Right lobe of liver (tissue), 6 donors: ENCODE results near the gene COPS8. TPM values are rescaled to one million over a fixed set of nuclear protein-coding genes. Genes with fewer than 3 reads are reported as not detected.

Source experiments
- ATAC-seq, 4 donors: fragments of 200-7000 bp; cut with Tn5 transposase; one replicate each; pipeline ENCODE4 v1.9.1; 2020; ENCODE audit warnings: mild to moderate bottlenecking in 4 of 4, moderate library complexity in 4 of 4
- DNase-seq, 3 donors: peaks; one replicate each; pipeline ENCODE4 v3.0.0-alpha.2; 2020
- H3K27ac ChIP-seq, 3 donors: fragments of 200-600 bp; one replicate each; pipeline ENCODE4 v1.8.0; 2022
- H3K27me3 ChIP-seq, 2 donors: fragments of 200-600 bp; one replicate each; pipeline ENCODE4 v1.8.0; 2022
- H3K36me3 ChIP-seq, 4 donors: fragments of 200-600 bp; sonication (generic) in 1 of 4; one replicate each; pipeline versions ENCODE4 v1.5.1 to v1.8.0; 2017 to 2022; ENCODE audit warnings: control low read depth in 1 of 4
- H3K4me1 ChIP-seq, 4 donors: fragments of 200-600 bp; sonication (generic) in 1 of 4; one replicate each; pipeline versions ENCODE4 v1.5.1 to v1.8.0; 2017 to 2022; ENCODE audit warnings: control low read depth in 1 of 4
- H3K4me3 ChIP-seq, 3 donors: fragments of 200-600 bp; one replicate each; pipeline ENCODE4 v1.8.0; 2022
- H3K9me3 ChIP-seq, 4 donors: fragments of 200-600 bp; sonication (generic) in 1 of 4; one replicate each; pipeline versions ENCODE4 v1.5.1 to v1.8.0; 2017 to 2022; ENCODE audit warnings: control low read depth in 1 of 4
- POLR2A ChIP-seq: fragments of 450-650 bp; IDR thresholded peaks from one replicate; pipeline ENCODE4 v1.6.1; 2017; ENCODE audit warnings: antibody characterized with exemption, mild to moderate bottlenecking
- WGBS: methylation state at CpG from one replicate; pipeline ENCODE4 v1.1.6; 2018; ENCODE audit warnings: low coverage, low lambda C conversion rate; ENCODE audit not compliant: insufficient coverage; ENCODE audit errors: missing lambda C conversion rate; 5-methylcytosine and 5-hydroxymethylcytosine counted together
- intact Hi-C, 2 donors: fragments of 100-400 bp; cut with DNase I; formaldehyde crosslinking; loops; one replicate each; pipeline versions ENCODE4 v1.11.2 to v1.14.1; 2022
- total RNA-seq, 6 experiments: library from RNA; depleted of rRNA in 2 of 6; stranded (reverse); fragments of >200 nt in 2 of 6; fragmentation: NEBNext Ultra II Directional in 3 of 6; extraction: Animal tissue kit (Norgen Biotek cat#: 25700) in 3 of 6; gene quantifications; one replicate each; pipeline versions ENCODE4 v1.1.0 to v1.2.4, GENCODE V29; 2016 to 2023
- TF ChIP-seq, protein P1 (sequence below), 4 donors: fragments of 200-600 bp in 3 of 4; fragments of 450-650 bp in 1 of 4; IDR thresholded peaks; one replicate each; pipeline versions ENCODE4 v1.5.1 to v1.8.0; 2016 to 2022; ENCODE audit warnings: antibody characterized with exemption in 4 of 4, mild to moderate bottlenecking in 2 of 4
- donor health status: DM: no; HTN: yes; CAD: no.
- donor health status: DM: no; HTN: no; CAD: no.
- donor health status: DM: no; HTN: no; CAD: no.
- donor health status: DM: no; HTN: yes; CAD: no.
- donor health status: DM: no; HTN: yes; CAD: no.

The COPS8 gene
- total RNA-seq, 6 experiments from 2014 or later, result 14.3 to 51.5 (median 18.0) TPM

DNA sequence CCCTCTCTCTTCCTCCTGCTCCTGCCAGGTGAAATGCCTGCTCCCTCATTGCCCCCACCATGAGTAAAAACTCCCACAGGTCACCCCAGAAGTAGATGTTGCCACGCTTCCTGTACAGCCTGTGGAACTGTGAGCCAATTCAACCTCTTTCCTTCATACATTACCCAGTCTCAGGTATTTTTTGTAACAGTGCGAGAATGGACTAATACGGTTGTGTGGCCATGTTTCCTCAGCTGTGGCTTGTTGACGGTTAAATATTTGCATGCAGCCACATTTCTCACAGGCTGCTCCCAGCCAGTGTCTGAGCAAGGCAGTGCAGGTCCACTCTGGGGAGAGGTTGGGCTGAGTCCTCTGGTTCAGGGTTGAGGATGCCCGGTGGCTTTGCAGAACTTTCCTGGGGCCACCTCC, 27.8 kb upstream of the COPS8 start:
- H3K4me1 ChIP-seq, result peaks cover 0 to 6% (median 0%) of the 10 kb centered on the region in 4 donors
- ATAC-seq (no peak), DNase-seq (no peak)
- no peaks in the 10 kb centered on the region for H3K9me3 ChIP-seq
- no peaks in the 10 kb centered on the region for H3K27me3 ChIP-seq
- intact Hi-C loops, result loop anchor here in 1 of 2 donors (5.0 kb wide), 1 partner anchor 716 kb away; no protein-coding TSS in a partner anchor
- TF ChIP-seq, protein P1, sequence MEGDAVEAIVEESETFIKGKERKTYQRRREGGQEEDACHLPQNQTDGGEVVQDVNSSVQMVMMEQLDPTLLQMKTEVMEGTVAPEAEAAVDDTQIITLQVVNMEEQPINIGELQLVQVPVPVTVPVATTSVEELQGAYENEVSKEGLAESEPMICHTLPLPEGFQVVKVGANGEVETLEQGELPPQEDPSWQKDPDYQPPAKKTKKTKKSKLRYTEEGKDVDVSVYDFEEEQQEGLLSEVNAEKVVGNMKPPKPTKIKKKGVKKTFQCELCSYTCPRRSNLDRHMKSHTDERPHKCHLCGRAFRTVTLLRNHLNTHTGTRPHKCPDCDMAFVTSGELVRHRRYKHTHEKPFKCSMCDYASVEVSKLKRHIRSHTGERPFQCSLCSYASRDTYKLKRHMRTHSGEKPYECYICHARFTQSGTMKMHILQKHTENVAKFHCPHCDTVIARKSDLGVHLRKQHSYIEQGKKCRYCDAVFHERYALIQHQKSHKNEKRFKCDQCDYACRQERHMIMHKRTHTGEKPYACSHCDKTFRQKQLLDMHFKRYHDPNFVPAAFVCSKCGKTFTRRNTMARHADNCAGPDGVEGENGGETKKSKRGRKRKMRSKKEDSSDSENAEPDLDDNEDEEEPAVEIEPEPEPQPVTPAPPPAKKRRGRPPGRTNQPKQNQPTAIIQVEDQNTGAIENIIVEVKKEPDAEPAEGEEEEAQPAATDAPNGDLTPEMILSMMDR (IDR thresholded peaks at IDR 0.05), result no peak
- TF ChIP-seq POLR2A, result no peak
- H3K4me3 ChIP-seq, result no peak overlapping the region
- 82% methylated on average over 4 of the region's 5 CpGs for WGBS
- H3K27ac ChIP-seq, result no peak overlapping the region
- no peaks in the 10 kb centered on the region for H3K36me3 ChIP-seq

DNA sequence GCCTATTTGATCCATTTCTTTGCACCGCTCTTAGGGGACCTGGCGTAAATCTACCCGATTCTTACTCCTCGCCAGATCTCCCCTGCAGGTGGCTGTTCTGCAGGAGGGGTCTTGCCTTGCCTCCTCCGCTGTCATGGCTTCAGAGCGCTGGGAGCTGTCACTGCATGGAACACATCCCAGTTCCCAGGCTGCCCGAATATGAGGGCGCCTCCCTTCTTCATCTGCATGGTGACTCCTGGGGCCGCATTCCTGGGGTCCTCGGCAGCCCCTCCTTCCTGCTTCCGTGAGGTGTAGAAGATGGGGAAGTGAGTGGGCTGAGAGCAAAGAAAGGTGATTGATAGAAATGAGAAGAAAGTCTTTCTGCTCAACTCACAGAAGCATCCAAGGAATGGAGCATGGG, 27.3 kb upstream of the COPS8 start:
- H3K36me3 ChIP-seq, result no peaks in the 10 kb centered on the region
- ATAC-seq, result no peak
- 55% methylated on average over 2 of the region's 11 CpGs for WGBS
- intact Hi-C loops, result loop anchor here in 1 of 2 donors (5.0 kb wide), 1 partner anchor 716 kb away; no protein-coding TSS in a partner anchor
- no peak for DNase-seq
- no peaks in the 10 kb centered on the region for H3K9me3 ChIP-seq
- H3K4me1 ChIP-seq, result peaks cover 0 to 6% (median 0%) of the 10 kb centered on the region in 4 donors
- H3K27me3 ChIP-seq, result no peaks in the 10 kb centered on the region
- no peak overlapping the region for H3K27ac ChIP-seq
- TF ChIP-seq, protein P1 (IDR thresholded peaks at IDR 0.05), result no peak
- no peak for TF ChIP-seq POLR2A
- no peak overlapping the region for H3K4me3 ChIP-seq

DNA sequence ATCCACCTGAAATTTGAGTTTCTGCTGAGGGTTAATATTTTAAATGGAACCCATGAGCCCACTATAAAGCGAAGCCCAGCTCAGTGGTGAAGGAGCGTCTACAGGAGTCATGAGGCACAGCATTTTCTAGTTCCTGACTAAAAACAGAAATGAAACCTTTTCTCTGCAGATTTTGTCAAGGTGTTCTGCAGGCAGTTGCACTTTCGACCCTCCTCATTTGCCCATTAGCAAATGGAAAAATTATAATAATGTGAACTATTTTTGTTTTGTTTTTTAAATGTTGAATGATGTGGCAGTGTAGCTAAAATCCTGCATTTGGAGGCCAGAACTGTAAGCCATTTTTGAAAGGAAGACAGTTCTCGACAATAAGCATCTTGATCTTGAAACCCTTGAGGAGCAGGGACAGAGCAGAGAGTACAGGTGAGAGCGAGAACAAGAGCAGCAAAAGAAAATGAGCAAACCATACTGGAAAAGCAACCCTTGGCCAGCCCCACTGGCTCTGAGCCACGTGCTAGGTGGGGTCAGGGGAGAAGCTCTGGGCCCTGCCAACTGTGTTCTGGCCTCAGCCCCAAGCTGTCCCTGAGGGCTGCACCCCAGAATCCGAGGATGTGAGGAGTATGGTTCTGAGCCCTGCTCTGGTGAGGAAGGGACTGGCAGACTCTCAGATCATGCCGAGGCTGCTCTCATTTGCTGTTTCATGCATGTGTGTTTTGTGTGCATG, 26.4 kb upstream of the COPS8 start:
- Histone ChIP-seq H3K4me1 (peaks cover 0 to 6% (median 0%) of the 10 kb centered on the region in 4 donors), H3K27me3 (no peaks in the 10 kb centered on the region), H3K9me3 (no peaks in the 10 kb centered on the region), H3K4me3 (no peak overlapping the region), H3K36me3 (no peaks in the 10 kb centered on the region), H3K27ac (no peak overlapping the region)
- intact Hi-C loops, result loop anchor here in 1 of 2 donors (5.0 kb wide), 1 partner anchor 717 kb away; no protein-coding TSS in a partner anchor
- no peak for DNase-seq
- no peak for ATAC-seq
- TF ChIP-seq POLR2A, result no peak
- TF ChIP-seq, protein P1 (IDR thresholded peaks at IDR 0.05), result no peak
- WGBS, result 74% methylated on average over 7 of the region's 8 CpGs

DNA sequence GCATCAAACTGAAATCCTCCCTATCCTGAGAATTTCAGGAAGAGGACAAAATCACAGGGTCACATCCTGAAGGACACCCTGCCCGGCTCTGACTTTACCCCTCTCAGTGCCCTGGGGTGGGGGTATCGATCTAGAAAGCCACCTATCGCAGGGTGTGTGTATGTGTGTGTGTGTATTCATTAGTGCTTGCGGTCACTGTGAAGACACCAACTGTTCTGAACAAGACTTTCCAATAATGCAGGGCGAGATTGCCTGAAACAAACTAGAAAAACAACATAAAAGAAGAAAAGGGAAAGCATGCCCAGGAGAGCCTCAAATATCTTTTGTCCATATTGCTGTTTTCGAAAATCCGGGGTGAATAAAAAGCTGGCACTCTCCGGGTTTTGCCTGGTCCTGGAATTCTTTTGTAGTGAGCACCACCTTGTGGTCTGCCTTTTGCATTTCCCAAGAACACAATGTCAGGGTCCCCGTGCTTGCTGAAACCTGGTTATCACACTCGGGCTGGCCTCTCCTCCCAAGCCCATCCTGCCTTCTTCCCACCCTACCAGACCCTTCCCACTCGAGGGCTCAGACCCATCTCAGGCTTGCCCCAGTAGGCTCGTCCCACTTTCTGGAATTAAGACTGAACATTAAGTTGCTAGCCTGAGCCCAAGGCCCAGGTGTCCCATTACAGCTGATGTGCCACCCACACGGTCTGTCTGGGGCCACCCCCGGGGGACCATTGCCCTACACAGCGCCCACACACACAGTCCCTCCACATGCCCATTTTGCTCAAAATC, 25.0 kb upstream of the COPS8 start:
- 5% methylated on average over 9 of the region's 15 CpGs for whole genome bisulfite sequencing
- TF ChIP-seq, protein P1 (IDR thresholded peaks at IDR 0.05), result peak; percentile 58 to 75 (median 68)
- no peak for TF ChIP-seq POLR2A
- H3K27ac ChIP-seq, result no peak overlapping the region
- H3K27me3 ChIP-seq, result no peaks in the 10 kb centered on the region
- intact Hi-C loops, result loop anchor here (5.0 kb wide), 1 partner anchor 708 kb away; no protein-coding TSS in a partner anchor
- H3K36me3 ChIP-seq, result no peaks in the 10 kb centered on the region
- peak; percentile 82 to 92 (median 88) for ATAC-seq
- H3K4me1 ChIP-seq, result peaks cover 0 to 6% (median 0%) of the 10 kb centered on the region in 4 donors
- no peak for DNase-seq
- no peaks in the 10 kb centered on the region for H3K9me3 ChIP-seq
- no peak overlapping the region for H3K4me3 ChIP-seq
